ENCODE data around the gene GEMIN5.

GRCh38 chr5:154937186-154937717, 759 bp downstream of the GEMIN5 start:
- TF ChIP-seq SP1 (IDR thresholded peaks at IDR 0.05) (no peak), NFRKB (IDR thresholded peaks at IDR 0.05) (no peak), SUZ12 (IDR thresholded peaks at IDR 0.05) (no peak), HDGF (IDR thresholded peaks at IDR 0.05; ENCODE audit: borderline replicate concordance) (no peak), BHLHE40 (IDR thresholded peaks at IDR 0.05; ENCODE audit: borderline replicate concordance) (no peak), ARNT (IDR thresholded peaks at IDR 0.05) (no peak), ZNF384 (IDR thresholded peaks at IDR 0.05) (no peak)
- TF ChIP-seq, protein P1, sequence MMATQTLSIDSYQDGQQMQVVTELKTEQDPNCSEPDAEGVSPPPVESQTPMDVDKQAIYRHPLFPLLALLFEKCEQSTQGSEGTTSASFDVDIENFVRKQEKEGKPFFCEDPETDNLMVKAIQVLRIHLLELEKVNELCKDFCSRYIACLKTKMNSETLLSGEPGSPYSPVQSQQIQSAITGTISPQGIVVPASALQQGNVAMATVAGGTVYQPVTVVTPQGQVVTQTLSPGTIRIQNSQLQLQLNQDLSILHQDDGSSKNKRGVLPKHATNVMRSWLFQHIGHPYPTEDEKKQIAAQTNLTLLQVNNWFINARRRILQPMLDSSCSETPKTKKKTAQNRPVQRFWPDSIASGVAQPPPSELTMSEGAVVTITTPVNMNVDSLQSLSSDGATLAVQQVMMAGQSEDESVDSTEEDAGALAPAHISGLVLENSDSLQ (IDR thresholded peaks at IDR 0.05) = no peak

Data from HEK293T (cell line).